K562 (cell line): Measurements from ENCODE around the gene TUBB4B. TPM values are rescaled to one million over a fixed set of nuclear protein-coding genes. Genes with fewer than 3 reads are reported as not detected.

ENCODE experiments used
- BCL6 ChIP-seq: fragments of 250-450 bp; sonication (Bioruptor Pico); IDR thresholded peaks from 2 replicates; pipeline ENCODE4 v1.4.0; 2020
- CEBPG ChIP-seq, 3 experiments: fragments of 200-800 bp in 1 of 3; sonication (Bioruptor generic) in 1 of 3; sonication (generic) in 1 of 3; formaldehyde crosslinking in 1 of 3; IDR thresholded peaks in 2 of 3; conservative IDR thresholded peaks in 1 of 3; 2 replicates each; pipeline versions ENCODE4 v1.6.1 to v1.8.0; 2016 to 2022; ENCODE audit warnings: missing compliant biosample characterization in 2 of 3, missing genetic modification characterization in 2 of 3, mild to moderate bottlenecking in 1 of 3, missing genetic modification reagents in 1 of 3
- DMBX1 ChIP-seq: fragments of 250-450 bp; sonication (Bioruptor Pico); IDR thresholded peaks from 2 replicates; pipeline ENCODE4 v1.8.0; 2022; ENCODE audit warnings: inconsistent platforms, mild to moderate bottlenecking, moderate library complexity, borderline replicate concordance
- E2F3 ChIP-seq: fragments of 250-450 bp; sonication (Bioruptor Pico); IDR thresholded peaks from 2 replicates; pipeline ENCODE4 v1.4.0; 2020; ENCODE audit warnings: mild to moderate bottlenecking
- FOS ChIP-seq: IDR thresholded peaks from 3 replicates; pipeline ENCODE4 v1.6.1; 2011; ENCODE audit not compliant: insufficient read length; ENCODE audit errors: extremely low read depth
- GATA2 ChIP-seq: sonication (generic); formaldehyde crosslinking; IDR thresholded peaks from 2 replicates; pipeline ENCODE4 v1.4.0; 2020; ENCODE audit warnings: mild to moderate bottlenecking, missing genetic modification reagents
- GATAD2B ChIP-seq: fragments of 450-650 bp; IDR thresholded peaks from 2 replicates; pipeline ENCODE4 v1.6.1; 2017; ENCODE audit warnings: mild to moderate bottlenecking, borderline replicate concordance
- HCFC1 ChIP-seq: IDR thresholded peaks from 2 replicates; pipeline ENCODE4 v1.6.1; 2012; ENCODE audit warnings: low read depth, low read length, improper control_type of control experiment
- ILF3 ChIP-seq: fragments of 450-650 bp; IDR thresholded peaks from 2 replicates; pipeline ENCODE4 v1.6.1; 2018; ENCODE audit warnings: antibody characterized with exemption, mild to moderate bottlenecking, moderate library complexity, borderline replicate concordance
- KDM5B ChIP-seq: fragments of 200-600 bp; sonication (generic); IDR thresholded peaks from 2 replicates; pipeline ENCODE4 v1.6.1; 2012; ENCODE audit warnings: low read depth, mild to moderate bottlenecking, moderate library complexity, low read length, control low read depth, inconsistent platforms; ENCODE audit not compliant: insufficient replicate concordance
- KHSRP ChIP-seq: fragments of 450-650 bp; IDR thresholded peaks from 2 replicates; pipeline ENCODE4 v1.6.1; 2017
- KLF6 ChIP-seq: fragments of 250-450 bp; sonication (Bioruptor Pico); IDR thresholded peaks from 2 replicates; pipeline ENCODE4 v1.4.0; 2020; ENCODE audit warnings: mild to moderate bottlenecking, moderate library complexity, borderline replicate concordance
- POLR2AphosphoS5 ChIP-seq: IDR thresholded peaks from 2 replicates; pipeline ENCODE4 v1.6.1; 2011; ENCODE audit warnings: mild to moderate bottlenecking, low read depth, low read length, moderate library complexity; ENCODE audit not compliant: control insufficient read depth, insufficient read depth
- POLR3G ChIP-seq: IDR thresholded peaks from 2 replicates; pipeline ENCODE4 v1.6.1; 2011; ENCODE audit not compliant: insufficient read length, insufficient replicate concordance; ENCODE audit errors: extremely low read depth
- PURB ChIP-seq: sonication (generic); formaldehyde crosslinking; IDR thresholded peaks from 2 replicates; pipeline ENCODE4 v1.9.0; 2021; ENCODE audit warnings: low read depth, mild to moderate bottlenecking, missing genetic modification reagents
- RBBP5 ChIP-seq: fragments of 200-600 bp; sonication (generic); IDR thresholded peaks from 2 replicates; pipeline ENCODE4 v1.6.1; 2012; ENCODE audit warnings: borderline replicate concordance, mild to moderate bottlenecking, low read length, control low read depth, inconsistent platforms; ENCODE audit not compliant: insufficient read depth, poor library complexity, severe bottlenecking
- SMARCA4 ChIP-seq: fragments of 450-650 bp; IDR thresholded peaks from 2 replicates; pipeline ENCODE4 v1.6.1; 2016
- SNIP1 ChIP-seq: fragments of 450-650 bp; IDR thresholded peaks from 2 replicates; pipeline ENCODE4 v1.7.1; 2017; ENCODE audit warnings: low read depth, mild to moderate bottlenecking
- TARDBP ChIP-seq: fragments of 450-650 bp; IDR thresholded peaks from 2 replicates; pipeline ENCODE4 v1.6.1; 2016
- TRIM24 ChIP-seq, 2 experiments: fragments of 450-650 bp; IDR thresholded peaks; 2 replicates each; pipeline ENCODE4 v1.6.1; 2016
- ZNF444 ChIP-seq: fragments of 250-450 bp; sonication (Bioruptor Pico); IDR thresholded peaks from 2 replicates; pipeline ENCODE4 v1.4.0; 2020; ENCODE audit warnings: mild to moderate bottlenecking, moderate library complexity
- ZNF79 ChIP-seq: fragments of 250-450 bp; sonication (Bioruptor Pico); IDR thresholded peaks from 2 replicates; pipeline ENCODE4 v1.4.0; 2020; ENCODE audit warnings: low read depth, mild to moderate bottlenecking, moderate library complexity
- polyA plus RNA-seq, 8 experiments: library from polyadenylated mRNA; depleted of rRNA in 4 of 8; stranded (reverse) in 5 of 8; unstranded in 3 of 8; fragments of >200 nt; fragmentation: Nextera tagmentation in 2 of 8; fragmentation: Illumina TruSeq in 1 of 8; extraction: Ambion mirVana in 2 of 8; extraction: Trizol in 1 of 8; gene quantifications; 2 replicates each; pipeline versions ENCODE4 v1.2.1 to v1.2.3, GENCODE V29; 2011 to 2014; ENCODE audit warnings: inconsistent platforms in 1 of 8, missing spikeins in 1 of 8
- total RNA-seq, 7 experiments: library from RNA; depleted of rRNA in 6 of 7; stranded (reverse); fragments of >200 nt in 6 of 7; fragmentation: Illumina TruSeq in 2 of 7; extraction: Trizol in 2 of 7; gene quantifications; 2 replicates each; pipeline versions ENCODE4 v1.2.1 to v1.2.3, GENCODE V29; 2011 to 2021; ENCODE audit warnings: low replicate concordance in 1 of 7
- TF ChIP-seq, protein P1 (sequence below): fragments of 200-800 bp; sonication (Bioruptor generic); IDR thresholded peaks from 2 replicates; pipeline ENCODE4 v1.6.1; 2017; ENCODE audit warnings: missing genetic modification characterization, missing compliant biosample characterization
- TF ChIP-seq, protein P2 (sequence below): fragments of 450-650 bp; IDR thresholded peaks from 2 replicates; pipeline ENCODE4 v1.6.1; 2014; ENCODE audit warnings: low read depth, mild to moderate bottlenecking, moderate library complexity, borderline replicate concordance
- TF ChIP-seq, protein P3 (sequence below), 2 experiments: fragments of 200-800 bp in 1 of 2; sonication (Bioruptor generic) in 1 of 2; sonication (generic) in 1 of 2; formaldehyde crosslinking in 1 of 2; IDR thresholded peaks in 1 of 2; conservative IDR thresholded peaks in 1 of 2; 2 replicates each; pipeline versions ENCODE4 v1.5.0 to v1.6.1; 2016 to 2020; ENCODE audit warnings: missing compliant biosample characterization in 1 of 2, missing genetic modification characterization in 1 of 2, missing genetic modification reagents in 1 of 2

Gene TUBB4B
- total and polyA plus RNA-seq, 9 of the 15 experiments (the other 6 are each of a cell fraction or from before 2014, with no cell fraction given), result 24.1 to 443 (median 268) TPM

DNA sequence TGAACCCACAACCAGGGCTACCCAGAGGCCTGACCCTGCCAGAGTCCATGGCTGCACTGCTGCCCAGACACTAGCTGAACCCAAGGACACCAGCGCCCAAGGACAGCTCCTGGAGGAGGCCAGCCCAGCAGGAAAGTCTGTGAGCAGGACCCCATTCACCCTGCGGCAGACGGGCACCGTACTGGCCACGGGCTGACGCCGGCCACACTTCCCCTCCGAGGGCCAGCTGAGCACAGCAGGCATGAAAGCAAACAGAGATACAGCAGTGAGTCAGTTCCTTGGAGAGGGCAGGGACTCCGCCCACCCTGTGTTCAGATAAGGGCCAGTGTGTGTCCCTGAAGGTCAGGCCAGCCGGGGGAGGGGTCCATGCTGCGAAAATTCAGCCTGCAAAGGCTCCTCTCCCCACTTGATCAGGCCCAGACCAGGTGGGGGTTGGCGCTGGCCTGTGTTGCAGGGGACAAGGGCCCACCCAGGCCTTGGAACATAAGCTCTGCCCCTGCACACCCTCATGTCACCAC is 22.3 kb upstream of the TUBB4B start (continued):
- TF ChIP-seq E2F3 (peak; percentile 73; the same call in 1 of the 2 replicates), ZNF79 (CRISPR knock-in tag) (no peak), KHSRP (no peak), TARDBP (no peak), BCL6 (CRISPR knock-in tag) (no peak), PURB (CRISPR knock-in tag) (no peak), ILF3 (no peak), CEBPG (CRISPR knock-in tag; IDR thresholded peaks at IDR 0.05) (no peak), CEBPG (tag; conservative IDR thresholded peaks at IDR 0.05 in 1 of 2, IDR thresholded peaks at IDR 0.05 in 1 of 2) (no peak), GATA2 (CRISPR knock-in tag) (peak; percentile 75), GATAD2B (0 out of 2 replicates have a peak, but pooled peaks have one; percentile 60), SMARCA4 (peak; percentile 90), KLF6 (CRISPR knock-in tag) (0 out of 2 replicates have a peak, but pooled peaks have one; percentile 58), FOS (peak; percentile 36), KDM5B (peak; percentile 62), RBBP5 (peak; percentile 33), HCFC1 (peak; percentile 37; the same call in 1 of the 2 replicates), POLR3G (no peak), SNIP1 (no peak), DMBX1 (peak; percentile 85), ZNF444 (CRISPR knock-in tag) (no peak), TRIM24 (IDR thresholded peaks at IDR 0.05) (peak in 1 of 2 experiments; percentile 59; a peak in 2 of 4 replicates), POLR2AphosphoS5 (peak; percentile 49; the same call in 1 of the 2 replicates)
- TF ChIP-seq, protein P1, sequence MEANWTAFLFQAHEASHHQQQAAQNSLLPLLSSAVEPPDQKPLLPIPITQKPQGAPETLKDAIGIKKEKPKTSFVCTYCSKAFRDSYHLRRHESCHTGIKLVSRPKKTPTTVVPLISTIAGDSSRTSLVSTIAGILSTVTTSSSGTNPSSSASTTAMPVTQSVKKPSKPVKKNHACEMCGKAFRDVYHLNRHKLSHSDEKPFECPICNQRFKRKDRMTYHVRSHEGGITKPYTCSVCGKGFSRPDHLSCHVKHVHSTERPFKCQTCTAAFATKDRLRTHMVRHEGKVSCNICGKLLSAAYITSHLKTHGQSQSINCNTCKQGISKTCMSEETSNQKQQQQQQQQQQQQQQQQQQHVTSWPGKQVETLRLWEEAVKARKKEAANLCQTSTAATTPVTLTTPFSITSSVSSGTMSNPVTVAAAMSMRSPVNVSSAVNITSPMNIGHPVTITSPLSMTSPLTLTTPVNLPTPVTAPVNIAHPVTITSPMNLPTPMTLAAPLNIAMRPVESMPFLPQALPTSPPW (CRISPR knock-in tag), result peak; percentile 63; the same call in 1 of the 2 replicates
- TF ChIP-seq, protein P2, sequence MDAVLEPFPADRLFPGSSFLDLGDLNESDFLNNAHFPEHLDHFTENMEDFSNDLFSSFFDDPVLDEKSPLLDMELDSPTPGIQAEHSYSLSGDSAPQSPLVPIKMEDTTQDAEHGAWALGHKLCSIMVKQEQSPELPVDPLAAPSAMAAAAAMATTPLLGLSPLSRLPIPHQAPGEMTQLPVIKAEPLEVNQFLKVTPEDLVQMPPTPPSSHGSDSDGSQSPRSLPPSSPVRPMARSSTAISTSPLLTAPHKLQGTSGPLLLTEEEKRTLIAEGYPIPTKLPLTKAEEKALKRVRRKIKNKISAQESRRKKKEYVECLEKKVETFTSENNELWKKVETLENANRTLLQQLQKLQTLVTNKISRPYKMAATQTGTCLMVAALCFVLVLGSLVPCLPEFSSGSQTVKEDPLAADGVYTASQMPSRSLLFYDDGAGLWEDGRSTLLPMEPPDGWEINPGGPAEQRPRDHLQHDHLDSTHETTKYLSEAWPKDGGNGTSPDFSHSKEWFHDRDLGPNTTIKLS, result no peak
- TF ChIP-seq, protein P3, sequence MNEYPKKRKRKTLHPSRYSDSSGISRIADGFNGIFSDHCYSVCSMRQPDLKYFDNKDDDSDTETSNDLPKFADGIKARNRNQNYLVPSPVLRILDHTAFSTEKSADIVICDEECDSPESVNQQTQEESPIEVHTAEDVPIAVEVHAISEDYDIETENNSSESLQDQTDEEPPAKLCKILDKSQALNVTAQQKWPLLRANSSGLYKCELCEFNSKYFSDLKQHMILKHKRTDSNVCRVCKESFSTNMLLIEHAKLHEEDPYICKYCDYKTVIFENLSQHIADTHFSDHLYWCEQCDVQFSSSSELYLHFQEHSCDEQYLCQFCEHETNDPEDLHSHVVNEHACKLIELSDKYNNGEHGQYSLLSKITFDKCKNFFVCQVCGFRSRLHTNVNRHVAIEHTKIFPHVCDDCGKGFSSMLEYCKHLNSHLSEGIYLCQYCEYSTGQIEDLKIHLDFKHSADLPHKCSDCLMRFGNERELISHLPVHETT (CRISPR knock-in tag; conservative IDR thresholded peaks at IDR 0.05 in 1 of 2, IDR thresholded peaks at IDR 0.05 in 1 of 2), result 0 out of 4 replicates have a peak, but pooled peaks of 1 of the 2 experiments have one; percentile 72
